HEK293 (cell line): ENCODE measurements around the gene WFDC12.

ENCODE experiments used
- CTCF ChIA-PET: fragments of 350-600 bp; formaldehyde crosslinking; extraction: SDS; loops from one replicate; lab custom pipeline; 2021; ENCODE audit warnings: antibody characterized with exemption; lab: Yijun Ruan, JAX
- POLR2A ChIA-PET: fragments of 300-600 bp; formaldehyde crosslinking; extraction: SDS; loops from one replicate; lab custom pipeline; 2020; ENCODE audit warnings: antibody characterized with exemption, inconsistent platforms; lab: Yijun Ruan, JAX
- H3K27ac ChIP-seq: fragments of 200-500 bp; sonication (Bioruptor generic); 2 replicates; pipeline ENCODE4 v1.5.1; 2014; ENCODE audit warnings: low read depth, low read length, control low read depth, inconsistent platforms; ENCODE audit errors: extremely low read depth
- H3K36me3 ChIP-seq, 2 experiments: fragments of 200-500 bp in 1 of 2; sonication (Bioruptor generic) in 1 of 2; 1 replicate in 1 of 2; 2 replicates in 1 of 2; pipeline ENCODE4 v1.5.1; 2014 to 2017; ENCODE audit warnings: inconsistent platforms in 2 of 2, low read length in 2 of 2; ENCODE audit not compliant: control insufficient read depth in 2 of 2, insufficient read depth in 1 of 2
- H3K4me1 ChIP-seq: fragments of 200-500 bp; sonication (Bioruptor generic); 2 replicates; pipeline ENCODE4 v1.5.1; 2014; ENCODE audit warnings: mild to moderate bottlenecking, low read length, inconsistent platforms; ENCODE audit not compliant: control insufficient read depth, insufficient read depth
- H3K4me3 ChIP-seq: 2 replicates; pipeline ENCODE4 v1.5.1; 2011; ENCODE audit warnings: low read depth, mild to moderate bottlenecking, control low read depth, low read length, moderate library complexity
- H3K9me3 ChIP-seq: fragments of 200-500 bp; sonication (Bioruptor generic); 2 replicates; pipeline ENCODE4 v1.5.1; 2014; ENCODE audit warnings: low read depth, low read length, inconsistent platforms; ENCODE audit not compliant: control insufficient read depth, insufficient read depth
- AEBP2 ChIP-seq: fragments of 450-650 bp; formaldehyde crosslinking; IDR thresholded peaks from 2 replicates; pipeline ENCODE4 v1.5.1; 2016; ENCODE audit warnings: missing biosample characterization, missing genetic modification characterization, borderline replicate concordance
- ATF2 ChIP-seq: fragments of 450-650 bp; formaldehyde crosslinking; IDR thresholded peaks from 2 replicates; pipeline ENCODE4 v1.5.1; 2016; ENCODE audit warnings: missing biosample characterization, missing genetic modification characterization, low read depth
- FEZF1 ChIP-seq: fragments of 450-650 bp; formaldehyde crosslinking; IDR thresholded peaks from 2 replicates; pipeline ENCODE4 v1.5.1; 2016; ENCODE audit warnings: missing biosample characterization, missing genetic modification characterization
- GLIS1 ChIP-seq: fragments of 450-650 bp; formaldehyde crosslinking; IDR thresholded peaks from 2 replicates; pipeline ENCODE4 v1.5.1; 2016; ENCODE audit warnings: missing biosample characterization, missing genetic modification characterization
- KLF10 ChIP-seq: fragments of 450-650 bp; IDR thresholded peaks from 2 replicates; pipeline ENCODE4 v1.5.1; 2018; ENCODE audit warnings: missing biosample characterization, mild to moderate bottlenecking, missing genetic modification characterization
- KLF16 ChIP-seq: fragments of 450-650 bp; formaldehyde crosslinking; IDR thresholded peaks from 2 replicates; pipeline ENCODE4 v1.5.1; 2017; ENCODE audit warnings: missing biosample characterization, missing genetic modification characterization
- KLF7 ChIP-seq: fragments of 450-650 bp; formaldehyde crosslinking; IDR thresholded peaks from 2 replicates; pipeline ENCODE4 v1.5.1; 2016; ENCODE audit warnings: missing biosample characterization, missing genetic modification characterization, borderline replicate concordance
- RBAK ChIP-seq: fragments of 450-650 bp; formaldehyde crosslinking; IDR thresholded peaks from 2 replicates; pipeline ENCODE4 v1.5.1; 2016; ENCODE audit warnings: missing biosample characterization, missing genetic modification characterization
- SCRT2 ChIP-seq: fragments of 450-650 bp; formaldehyde crosslinking; IDR thresholded peaks from 2 replicates; pipeline ENCODE4 v1.5.1; 2016; ENCODE audit warnings: missing biosample characterization, missing genetic modification characterization
- SP3 ChIP-seq: fragments of 450-650 bp; formaldehyde crosslinking; IDR thresholded peaks from 2 replicates; pipeline ENCODE4 v1.5.1; 2016; ENCODE audit warnings: missing biosample characterization, missing genetic modification characterization
- SP7 ChIP-seq: fragments of 450-650 bp; formaldehyde crosslinking; IDR thresholded peaks from 2 replicates; pipeline ENCODE4 v1.5.1; 2016; ENCODE audit warnings: missing biosample characterization, missing genetic modification characterization
- WT1 ChIP-seq: fragments of 450-650 bp; formaldehyde crosslinking; IDR thresholded peaks from 2 replicates; pipeline ENCODE4 v1.5.1; 2016; ENCODE audit warnings: missing biosample characterization, missing genetic modification characterization
- ZNF10 ChIP-seq: fragments of 450-650 bp; formaldehyde crosslinking; IDR thresholded peaks from 2 replicates; pipeline ENCODE4 v1.5.1; 2017; ENCODE audit warnings: missing biosample characterization, missing genetic modification characterization
- ZNF140 ChIP-seq: fragments of 450-650 bp; formaldehyde crosslinking; IDR thresholded peaks from 2 replicates; pipeline ENCODE4 v1.5.1; 2016; ENCODE audit warnings: missing biosample characterization, missing genetic modification characterization
- ZNF157 ChIP-seq: fragments of 450-650 bp; formaldehyde crosslinking; IDR thresholded peaks from 2 replicates; pipeline ENCODE4 v1.5.1; 2016; ENCODE audit warnings: missing biosample characterization, missing genetic modification characterization
- ZNF248 ChIP-seq: fragments of 450-650 bp; formaldehyde crosslinking; IDR thresholded peaks from 2 replicates; pipeline ENCODE4 v1.5.1; 2017; ENCODE audit warnings: missing biosample characterization, missing genetic modification characterization
- ZNF292 ChIP-seq: fragments of 450-650 bp; formaldehyde crosslinking; IDR thresholded peaks from 2 replicates; pipeline ENCODE4 v1.5.1; 2016; ENCODE audit warnings: low read depth, missing biosample characterization, missing genetic modification characterization, borderline replicate concordance
- ZNF560 ChIP-seq: fragments of 450-650 bp; formaldehyde crosslinking; IDR thresholded peaks from 2 replicates; pipeline ENCODE4 v1.5.1; 2017; ENCODE audit warnings: missing biosample characterization, missing genetic modification characterization, borderline replicate concordance
- ZNF596 ChIP-seq: fragments of 450-650 bp; IDR thresholded peaks from 2 replicates; pipeline ENCODE4 v1.5.0; 2018; ENCODE audit warnings: missing biosample characterization, mild to moderate bottlenecking, missing genetic modification characterization, moderate library complexity
- ZNF621 ChIP-seq: fragments of 450-650 bp; formaldehyde crosslinking; IDR thresholded peaks from 2 replicates; pipeline ENCODE4 v1.5.1; 2017; ENCODE audit warnings: missing biosample characterization, missing genetic modification characterization
- ZNF660 ChIP-seq: fragments of 450-650 bp; IDR thresholded peaks from 2 replicates; pipeline ENCODE4 v1.5.1; 2018; ENCODE audit warnings: missing biosample characterization, mild to moderate bottlenecking, missing genetic modification characterization
- ZNF768 ChIP-seq: fragments of 450-650 bp; formaldehyde crosslinking; IDR thresholded peaks from 2 replicates; pipeline ENCODE4 v1.5.1; 2018; ENCODE audit warnings: missing biosample characterization, mild to moderate bottlenecking, missing genetic modification characterization
- ZSCAN18 ChIP-seq: fragments of 450-650 bp; formaldehyde crosslinking; IDR thresholded peaks from 2 replicates; pipeline ENCODE4 v1.5.1; 2016; ENCODE audit warnings: missing biosample characterization, missing genetic modification characterization
- TF ChIP-seq, protein P1 (sequence below): fragments of 450-650 bp; formaldehyde crosslinking; IDR thresholded peaks from 2 replicates; pipeline ENCODE4 v1.5.1; 2016; ENCODE audit warnings: missing biosample characterization, missing genetic modification characterization

WFDC12 gene

GRCh38 chr20:45085867-45086266 lies 38.4 kb downstream of the WFDC12 start (continued):
- TF ChIP-seq ZNF248 (tag by site-specific recombination) (no peak), ZNF660 (no peak), ZNF768 (no peak), KLF10 (no peak), ZNF140 (tag by site-specific recombination) (no peak), ZNF157 (tag by site-specific recombination) (no peak), SCRT2 (tag by site-specific recombination) (no peak)

GRCh38 chr20:45085289-45085688 lies 39.0 kb downstream of the WFDC12 start:
- Histone ChIP-seq H3K4me3 (no peak overlapping the region), H3K4me1 (no peaks in the 10 kb centered on the region), H3K36me3 (peaks cover 0 to 28% of the 10 kb centered on the region in 2 experiments; a peak in 1 of 3 replicates), H3K27ac (no peak overlapping the region), H3K9me3 (no peaks in the 10 kb centered on the region)
- POLR2A ChIA-PET = no interaction called here
- TF ChIP-seq ZNF292 (tag by site-specific recombination) (no peak), GLIS1 (tag by site-specific recombination) (no peak), AEBP2 (tag by site-specific recombination) (no peak), SP3 (tag by site-specific recombination) (no peak), KLF16 (tag by site-specific recombination) (no peak), ZNF560 (no peak), RBAK (tag by site-specific recombination) (no peak), ZNF621 (tag by site-specific recombination) (no peak), SP7 (tag by site-specific recombination) (no peak), ZNF10 (no peak), ZSCAN18 (tag by site-specific recombination) (no peak), ZNF596 (tag by site-specific recombination) (no peak), KLF7 (tag by site-specific recombination) (no peak), FEZF1 (tag by site-specific recombination) (no peak), WT1 (tag by site-specific recombination) (no peak), ATF2 (tag by site-specific recombination) (no peak)
- TF ChIP-seq, protein P1, sequence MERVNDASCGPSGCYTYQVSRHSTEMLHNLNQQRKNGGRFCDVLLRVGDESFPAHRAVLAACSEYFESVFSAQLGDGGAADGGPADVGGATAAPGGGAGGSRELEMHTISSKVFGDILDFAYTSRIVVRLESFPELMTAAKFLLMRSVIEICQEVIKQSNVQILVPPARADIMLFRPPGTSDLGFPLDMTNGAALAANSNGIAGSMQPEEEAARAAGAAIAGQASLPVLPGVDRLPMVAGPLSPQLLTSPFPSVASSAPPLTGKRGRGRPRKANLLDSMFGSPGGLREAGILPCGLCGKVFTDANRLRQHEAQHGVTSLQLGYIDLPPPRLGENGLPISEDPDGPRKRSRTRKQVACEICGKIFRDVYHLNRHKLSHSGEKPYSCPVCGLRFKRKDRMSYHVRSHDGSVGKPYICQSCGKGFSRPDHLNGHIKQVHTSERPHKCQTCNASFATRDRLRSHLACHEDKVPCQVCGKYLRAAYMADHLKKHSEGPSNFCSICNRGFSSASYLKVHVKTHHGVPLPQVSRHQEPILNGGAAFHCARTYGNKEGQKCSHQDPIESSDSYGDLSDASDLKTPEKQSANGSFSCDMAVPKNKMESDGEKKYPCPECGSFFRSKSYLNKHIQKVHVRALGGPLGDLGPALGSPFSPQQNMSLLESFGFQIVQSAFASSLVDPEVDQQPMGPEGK (tag by site-specific recombination) = no peak
- CTCF ChIA-PET = no interaction called here
